Nephron (organoid): ENCODE measurements around the gene UBE2J2.
A peak's percentile ranks its signal among the peaks of the same experiment; 100 is the strongest.

Experiments
- H3K27ac Mint-ChIP-seq, 3 experiments: 2 replicates each; pipeline ENCODE4 v1.8.0; 2020; ENCODE audit warnings: mixed read lengths in 3 of 3, mild to moderate bottlenecking in 2 of 3, moderate library complexity in 1 of 3
- H3K27me3 Mint-ChIP-seq: 2 replicates; pipeline ENCODE4 v1.8.0; 2021; ENCODE audit warnings: low read depth, mild to moderate bottlenecking, moderate library complexity, mixed read lengths
- H3K36me3 Mint-ChIP-seq: 2 replicates; pipeline ENCODE4 v1.8.0; 2020; ENCODE audit warnings: low read depth, mixed read lengths
- H3K4me1 Mint-ChIP-seq: 2 replicates; pipeline ENCODE4 v1.8.0; 2020; ENCODE audit warnings: mixed read lengths
- H3K4me3 Mint-ChIP-seq, 3 experiments: 2 replicates each; pipeline ENCODE4 v1.8.0; 2020; ENCODE audit warnings: mild to moderate bottlenecking in 3 of 3, mixed read lengths in 3 of 3, moderate library complexity in 2 of 3
- H3K9me3 Mint-ChIP-seq: 2 replicates; pipeline ENCODE4 v1.8.0; 2020; ENCODE audit warnings: mixed read lengths
- TF ChIP-seq, protein P1 (sequence below), 3 experiments: fragments of 200-600 bp; sonication (generic); IDR thresholded peaks; one replicate each; pipeline ENCODE4 v1.5.0; 2021; ENCODE audit warnings: antibody characterized with exemption in 3 of 3; ENCODE audit not compliant: unreplicated experiment in 3 of 3

UBE2J2 gene

DNA sequence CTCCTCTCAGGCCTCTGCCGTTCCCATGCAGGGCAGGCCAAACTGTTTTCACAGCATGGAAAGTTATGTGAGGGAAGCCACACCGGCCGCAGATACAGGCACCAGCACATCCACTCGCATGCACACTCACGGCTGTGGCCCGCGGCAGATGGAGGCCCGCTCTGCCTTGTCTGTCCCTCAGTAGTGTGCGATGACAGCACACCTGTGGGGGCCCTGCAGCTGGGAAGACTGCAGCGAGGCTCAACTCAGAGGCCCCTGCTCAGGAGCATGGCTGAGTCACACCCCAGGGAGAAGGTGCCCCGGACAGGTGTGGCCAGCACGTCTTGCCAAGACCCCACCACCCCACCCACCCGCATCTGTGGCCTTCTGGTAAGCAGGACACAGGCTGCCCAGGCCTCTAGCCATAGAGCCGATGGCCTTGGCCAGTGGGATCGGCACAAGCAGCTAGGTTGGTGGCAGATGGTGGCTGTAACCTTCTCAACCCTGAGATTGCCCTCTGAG is 1.3 kb upstream of the UBE2J2 start:
- TF ChIP-seq, protein P1, sequence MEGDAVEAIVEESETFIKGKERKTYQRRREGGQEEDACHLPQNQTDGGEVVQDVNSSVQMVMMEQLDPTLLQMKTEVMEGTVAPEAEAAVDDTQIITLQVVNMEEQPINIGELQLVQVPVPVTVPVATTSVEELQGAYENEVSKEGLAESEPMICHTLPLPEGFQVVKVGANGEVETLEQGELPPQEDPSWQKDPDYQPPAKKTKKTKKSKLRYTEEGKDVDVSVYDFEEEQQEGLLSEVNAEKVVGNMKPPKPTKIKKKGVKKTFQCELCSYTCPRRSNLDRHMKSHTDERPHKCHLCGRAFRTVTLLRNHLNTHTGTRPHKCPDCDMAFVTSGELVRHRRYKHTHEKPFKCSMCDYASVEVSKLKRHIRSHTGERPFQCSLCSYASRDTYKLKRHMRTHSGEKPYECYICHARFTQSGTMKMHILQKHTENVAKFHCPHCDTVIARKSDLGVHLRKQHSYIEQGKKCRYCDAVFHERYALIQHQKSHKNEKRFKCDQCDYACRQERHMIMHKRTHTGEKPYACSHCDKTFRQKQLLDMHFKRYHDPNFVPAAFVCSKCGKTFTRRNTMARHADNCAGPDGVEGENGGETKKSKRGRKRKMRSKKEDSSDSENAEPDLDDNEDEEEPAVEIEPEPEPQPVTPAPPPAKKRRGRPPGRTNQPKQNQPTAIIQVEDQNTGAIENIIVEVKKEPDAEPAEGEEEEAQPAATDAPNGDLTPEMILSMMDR (IDR thresholded peaks at IDR 0.05; ENCODE audit: unreplicated experiment in 3 of 3) = no peak
- H3K9me3 Mint-ChIP-seq = no peaks in the 10 kb centered on the region
- H3K4me1 Mint-ChIP-seq = peaks cover 29% of the 10 kb centered on the region
- H3K36me3 Mint-ChIP-seq = peaks cover 6% of the 10 kb centered on the region
- H3K4me3 Mint-ChIP-seq = peak overlapping the region; percentile 79 to 86 (median 83)
- peak overlapping the region in 2 of 3 experiments; percentile 40 to 41 for H3K27ac Mint-ChIP-seq
- no peaks in the 10 kb centered on the region for H3K27me3 Mint-ChIP-seq

DNA sequence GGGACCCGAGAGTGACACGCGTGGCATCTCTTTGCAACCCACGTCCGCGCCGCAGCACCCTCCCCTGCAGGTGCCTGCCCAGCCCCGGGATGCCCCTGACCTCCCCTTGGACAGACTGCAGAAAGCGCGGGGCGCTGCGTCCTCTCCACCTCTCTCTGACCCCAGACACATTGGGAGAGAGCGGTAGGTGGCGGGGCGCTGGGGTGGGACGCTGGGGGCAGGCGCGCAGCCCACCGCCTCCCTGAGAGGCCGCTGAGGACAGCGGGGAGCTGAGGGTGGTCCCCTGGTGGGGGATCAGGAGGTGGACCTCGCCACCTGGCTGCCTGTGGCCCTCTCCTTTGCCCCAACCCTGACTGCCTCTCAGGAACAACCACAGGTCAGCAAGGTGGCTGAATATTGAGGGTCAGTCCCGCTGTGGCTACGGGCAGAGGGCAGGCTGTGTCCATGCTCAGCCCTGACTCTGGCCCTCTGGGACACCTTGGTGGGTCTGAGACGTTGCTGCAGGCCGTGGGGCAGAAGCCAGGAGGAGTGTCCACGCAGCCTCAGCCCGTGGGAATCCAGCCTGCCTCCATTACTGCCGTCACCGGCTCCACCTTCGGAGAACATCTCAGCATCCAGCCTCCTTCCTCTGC is 761 bp upstream of the UBE2J2 start:
- peak overlapping the region in 2 of 3 experiments; percentile 40 to 41 for H3K27ac Mint-ChIP-seq
- no peaks in the 10 kb centered on the region for H3K27me3 Mint-ChIP-seq
- peak overlapping the region; percentile 79 to 86 (median 83) for H3K4me3 Mint-ChIP-seq
- no peaks in the 10 kb centered on the region for H3K9me3 Mint-ChIP-seq
- peaks cover 32% of the 10 kb centered on the region for H3K4me1 Mint-ChIP-seq
- TF ChIP-seq, protein P1 (IDR thresholded peaks at IDR 0.05; ENCODE audit: unreplicated experiment in 3 of 3) = no peak
- peaks cover 9% of the 10 kb centered on the region for H3K36me3 Mint-ChIP-seq

GRCh38 chr1:1273209-1273511 is 494 bp downstream of the UBE2J2 start:
- H3K9me3 Mint-ChIP-seq = no peaks in the 10 kb centered on the region
- peak overlapping the region; percentile 86 to 92 (median 89) for H3K4me3 Mint-ChIP-seq
- TF ChIP-seq, protein P1 (IDR thresholded peaks at IDR 0.05; ENCODE audit: unreplicated experiment in 3 of 3) = no peak
- H3K27ac Mint-ChIP-seq = peak overlapping the region; percentile 33 to 80 (median 61)
- H3K4me1 Mint-ChIP-seq = peaks cover 32% of the 10 kb centered on the region
- no peaks in the 10 kb centered on the region for H3K27me3 Mint-ChIP-seq
- peaks cover 9% of the 10 kb centered on the region for H3K36me3 Mint-ChIP-seq

- Mint-ChIP-seq H3K36me3 (peaks cover 9% of the 10 kb centered on the region), H3K27ac (peak overlapping the region; percentile 33 to 80 (median 61)), H3K4me1 (peaks cover 32% of the 10 kb centered on the region), H3K4me3 (peak overlapping the region; percentile 86 to 92 (median 89)), H3K27me3 (no peaks in the 10 kb centered on the region), H3K9me3 (no peaks in the 10 kb centered on the region)
- TF ChIP-seq, protein P1 (IDR thresholded peaks at IDR 0.05; ENCODE audit: unreplicated experiment in 3 of 3) = no peak
Measured at GRCh38 chr1:1272341-1273208, 1.1 kb downstream of the UBE2J2 start.

DNA sequence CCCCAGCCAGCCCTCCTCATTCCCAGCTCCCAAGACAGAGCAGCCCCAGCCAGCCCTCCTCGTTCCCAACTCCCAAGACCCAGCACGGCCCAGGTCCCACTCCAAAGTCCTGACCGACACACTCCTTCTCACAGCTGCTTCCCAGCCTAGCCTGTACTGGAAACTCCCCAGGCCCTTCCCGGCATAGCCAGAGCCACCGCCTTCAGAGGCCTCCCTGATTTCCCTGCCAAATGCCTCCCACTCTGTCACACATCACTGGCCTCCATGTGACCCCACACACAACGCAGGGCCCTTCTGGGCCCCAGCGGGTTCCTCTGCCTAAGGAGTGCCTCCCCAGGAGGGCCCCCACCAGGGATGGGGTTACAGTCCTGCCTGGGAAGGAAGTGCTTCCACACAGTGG is 2.8 kb downstream of the UBE2J2 start:
- TF ChIP-seq, protein P1 (IDR thresholded peaks at IDR 0.05; ENCODE audit: unreplicated experiment in 3 of 3) = no peak
- Mint-ChIP-seq H3K9me3 (no peaks in the 10 kb centered on the region), H3K4me3 (peak overlapping the region; percentile 86 to 92 (median 87)), H3K27me3 (no peaks in the 10 kb centered on the region), H3K36me3 (peaks cover 17% of the 10 kb centered on the region), H3K4me1 (peaks cover 32% of the 10 kb centered on the region), H3K27ac (peak overlapping the region; percentile 52 to 94 (median 77))
